GM12801 (cell line): Measurements from ENCODE around the gene POLE.

Source experiments
- TF ChIP-seq, protein P1 (sequence below): IDR thresholded peaks from one replicate; pipeline ENCODE4 v1.5.1; 2011; ENCODE audit warnings: control low read depth; ENCODE audit not compliant: insufficient read length; ENCODE audit errors: extremely low read depth

The POLE gene

GRCh38 chr12:132642846-132643835, 44.0 kb downstream of the POLE start:
- TF ChIP-seq, protein P1, sequence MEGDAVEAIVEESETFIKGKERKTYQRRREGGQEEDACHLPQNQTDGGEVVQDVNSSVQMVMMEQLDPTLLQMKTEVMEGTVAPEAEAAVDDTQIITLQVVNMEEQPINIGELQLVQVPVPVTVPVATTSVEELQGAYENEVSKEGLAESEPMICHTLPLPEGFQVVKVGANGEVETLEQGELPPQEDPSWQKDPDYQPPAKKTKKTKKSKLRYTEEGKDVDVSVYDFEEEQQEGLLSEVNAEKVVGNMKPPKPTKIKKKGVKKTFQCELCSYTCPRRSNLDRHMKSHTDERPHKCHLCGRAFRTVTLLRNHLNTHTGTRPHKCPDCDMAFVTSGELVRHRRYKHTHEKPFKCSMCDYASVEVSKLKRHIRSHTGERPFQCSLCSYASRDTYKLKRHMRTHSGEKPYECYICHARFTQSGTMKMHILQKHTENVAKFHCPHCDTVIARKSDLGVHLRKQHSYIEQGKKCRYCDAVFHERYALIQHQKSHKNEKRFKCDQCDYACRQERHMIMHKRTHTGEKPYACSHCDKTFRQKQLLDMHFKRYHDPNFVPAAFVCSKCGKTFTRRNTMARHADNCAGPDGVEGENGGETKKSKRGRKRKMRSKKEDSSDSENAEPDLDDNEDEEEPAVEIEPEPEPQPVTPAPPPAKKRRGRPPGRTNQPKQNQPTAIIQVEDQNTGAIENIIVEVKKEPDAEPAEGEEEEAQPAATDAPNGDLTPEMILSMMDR, result no peak

DNA sequence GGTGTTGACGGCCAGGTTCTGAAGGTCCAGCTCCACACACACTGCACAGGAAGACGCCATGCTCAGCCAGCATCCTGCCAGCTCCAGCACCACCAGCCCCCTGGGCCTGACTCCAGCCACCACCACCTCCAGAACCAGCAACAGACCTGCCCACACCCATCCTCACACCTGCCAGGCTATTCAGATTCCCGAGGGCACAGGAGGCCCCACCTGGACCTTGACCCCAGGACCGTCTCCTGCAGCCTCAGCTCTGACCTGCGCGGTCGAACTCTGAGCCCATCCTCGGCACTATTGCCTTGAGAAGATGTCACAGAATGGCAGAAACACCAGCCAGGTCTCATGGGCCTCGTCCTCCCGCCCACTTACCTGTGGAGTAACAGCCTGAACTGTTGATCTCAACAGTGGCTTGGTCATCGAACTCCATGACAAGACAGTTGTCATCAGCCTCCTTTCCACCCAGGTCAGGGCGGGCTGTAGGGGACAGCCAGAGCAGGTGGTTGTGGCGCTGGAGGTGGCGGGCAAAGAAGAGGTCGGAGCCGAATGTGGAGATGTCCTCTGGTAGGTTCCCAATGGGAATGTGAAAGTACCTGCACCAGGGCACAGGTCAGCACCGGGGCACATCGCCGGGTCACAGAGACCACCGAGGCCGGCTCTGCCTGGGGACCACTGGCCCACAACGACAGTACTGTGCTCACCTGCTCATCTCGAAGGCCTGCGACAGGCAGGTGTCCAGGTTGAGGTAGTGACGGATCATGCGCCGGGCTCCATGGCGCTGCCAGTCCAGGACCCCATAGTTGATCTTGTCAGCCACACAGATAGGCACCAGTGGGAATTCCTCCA, 45.1 kb downstream of the POLE start:
- TF ChIP-seq, protein P1, result no peak

GRCh38 chr12:132640936-132641335, 46.2 kb downstream of the POLE start:
- TF ChIP-seq, protein P1, result no peak

DNA sequence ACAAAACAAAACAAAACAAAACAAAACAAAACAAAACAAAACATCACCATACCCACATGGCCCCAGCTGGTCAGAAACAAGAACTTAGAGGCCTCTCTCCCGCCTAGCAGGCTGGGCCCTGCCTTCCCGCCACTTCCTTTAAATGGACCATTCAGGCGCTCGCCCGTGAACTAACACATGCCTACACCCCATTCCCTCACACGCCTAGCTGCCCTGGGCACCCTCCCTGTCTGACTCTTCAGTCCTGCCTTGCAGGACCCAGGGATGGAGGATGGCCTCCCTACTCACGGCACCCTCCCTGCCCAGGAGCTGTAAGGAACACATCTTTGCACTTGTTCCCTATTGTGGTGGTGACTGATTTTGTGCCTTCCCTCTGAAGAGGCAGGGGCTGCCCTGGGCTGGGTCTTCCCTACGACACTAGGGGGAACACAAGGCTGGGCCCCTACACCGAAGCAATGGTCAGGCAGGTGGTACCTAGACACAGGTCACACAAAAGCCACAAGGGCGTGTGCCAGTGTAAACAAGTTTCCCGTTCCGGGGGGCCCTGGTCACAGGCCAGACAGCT, 47.1 kb downstream of the POLE start:
- TF ChIP-seq, protein P1, result no peak

DNA sequence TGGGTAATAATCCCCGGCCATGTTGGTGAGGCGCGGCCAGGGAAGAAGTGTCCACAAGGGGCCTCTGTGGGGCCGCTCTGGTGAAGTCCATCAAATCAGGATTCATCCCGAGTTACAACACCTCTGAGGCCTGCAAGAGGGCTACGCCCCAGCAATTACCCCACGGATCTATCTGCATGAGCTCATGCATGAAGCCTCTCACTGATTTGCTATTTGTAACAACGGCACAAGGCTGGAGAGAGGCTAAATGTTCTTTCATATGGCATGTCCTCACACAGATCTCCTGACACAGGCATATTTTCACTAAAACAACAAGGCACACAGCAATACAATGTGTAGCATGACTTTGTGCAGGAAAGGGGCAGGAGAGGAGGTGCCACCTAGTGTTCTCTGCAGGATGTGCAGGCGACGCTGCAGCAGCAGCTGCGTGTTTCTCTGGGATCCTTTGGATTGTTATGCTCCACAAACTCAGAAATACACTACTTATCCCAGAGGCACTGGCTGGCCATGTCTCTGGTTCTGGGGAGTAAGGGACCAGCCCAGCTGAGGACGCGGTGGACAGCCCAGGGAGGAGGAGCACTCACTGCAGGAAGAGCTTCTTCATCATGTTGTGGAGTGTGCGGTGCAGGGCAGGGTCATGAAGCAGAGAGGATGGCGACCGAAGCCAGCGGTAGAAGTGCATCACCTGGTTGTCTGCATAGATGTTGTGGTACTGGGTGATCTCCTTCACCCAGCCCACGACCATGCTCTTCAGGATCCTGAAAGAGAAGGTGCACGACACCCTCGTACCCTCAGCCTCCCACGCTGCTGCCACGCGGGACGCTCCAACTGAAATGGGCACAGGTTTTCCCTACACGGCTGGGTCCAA, 48.4 kb downstream of the POLE start:
- TF ChIP-seq, protein P1, result no peak

- TF ChIP-seq, protein P1, result no peak
These were observed 49.3 kb downstream of the POLE start for GRCh38 chr12:132637811-132638210.
